ENCODE measurements around the gene PHACTR1. TPM values are rescaled to one million over a fixed set of nuclear protein-coding genes. Genes with fewer than 3 reads are reported as not detected.

PHACTR1 gene
- total RNA-seq, 4 donors from 2014 or later = 12.6 to 17.7 (median 17.1) TPM

GRCh38 chr6:13248053-13248452 is 531.5 kb downstream of the PHACTR1 start:
- ATAC-seq (ENCODE audit: low FRiP score) (no peak), DNase-seq (ENCODE audit: low spot score) (no peak)
- no peak for TF ChIP-seq CTCF (IDR thresholded peaks at IDR 0.05)

GRCh38 chr6:13248584-13248985 is 532.0 kb downstream of the PHACTR1 start:
- DNase-seq (ENCODE audit: low spot score) (no peak), ATAC-seq (ENCODE audit: low FRiP score) (no peak)
- TF ChIP-seq CTCF (IDR thresholded peaks at IDR 0.05) = no peak

- ATAC-seq (ENCODE audit: low FRiP score) (no peak), DNase-seq (ENCODE audit: low spot score) (no peak)
- no peak for TF ChIP-seq CTCF (IDR thresholded peaks at IDR 0.05)
Observed at GRCh38 chr6:13248994-13249393, 532.4 kb downstream of the PHACTR1 start.

GRCh38 chr6:13249817-13250216 is 533.2 kb downstream of the PHACTR1 start:
- no peak for DNase-seq (ENCODE audit: low spot score)
- no peak for ATAC-seq (ENCODE audit: low FRiP score)
- no peak for TF ChIP-seq CTCF (IDR thresholded peaks at IDR 0.05)

- DNase-seq (ENCODE audit: low spot score) (no peak), ATAC-seq (ENCODE audit: low FRiP score) (no peak)
- no peak for TF ChIP-seq CTCF (IDR thresholded peaks at IDR 0.05)
Observed at GRCh38 chr6:13250703-13251102, 534.1 kb downstream of the PHACTR1 start.

GRCh38 chr6:13251242-13251641 is 534.7 kb downstream of the PHACTR1 start:
- DNase-seq (ENCODE audit: low spot score) = no peak
- no peak for TF ChIP-seq CTCF (IDR thresholded peaks at IDR 0.05)
- no peak for ATAC-seq (ENCODE audit: low FRiP score)

GRCh38 chr6:13252790-13253189 is 536.2 kb downstream of the PHACTR1 start:
- TF ChIP-seq CTCF (IDR thresholded peaks at IDR 0.05) = no peak
- ATAC-seq (ENCODE audit: low FRiP score) (no peak), DNase-seq (ENCODE audit: low spot score) (no peak)
